Sigmoid colon (tissue), 4 donors: Measurements from ENCODE around the gene ATG2A.

Experiments
- EP300 ChIP-seq, 4 donors: sonication (generic); formaldehyde crosslinking; IDR thresholded peaks; one replicate each; pipeline ENCODE4 v1.6.1; 2017; ENCODE audit warnings: antibody characterized with exemption in 4 of 4
- POLR2A ChIP-seq, 2 donors: fragments of 450-650 bp; IDR thresholded peaks; one replicate each; pipeline ENCODE4 v1.6.1; 2016; ENCODE audit warnings: antibody characterized with exemption in 2 of 2, mild to moderate bottlenecking in 2 of 2, moderate library complexity in 2 of 2
- TF ChIP-seq, protein P1 (sequence below), 4 experiments: fragments of 450-650 bp in 3 of 4; fragments of 200-600 bp in 1 of 4; IDR thresholded peaks; one replicate each; pipeline ENCODE4 v1.5.1; 2016 to 2019; ENCODE audit warnings: antibody characterized with exemption in 4 of 4, mild to moderate bottlenecking in 3 of 4, moderate library complexity in 2 of 4

DNA sequence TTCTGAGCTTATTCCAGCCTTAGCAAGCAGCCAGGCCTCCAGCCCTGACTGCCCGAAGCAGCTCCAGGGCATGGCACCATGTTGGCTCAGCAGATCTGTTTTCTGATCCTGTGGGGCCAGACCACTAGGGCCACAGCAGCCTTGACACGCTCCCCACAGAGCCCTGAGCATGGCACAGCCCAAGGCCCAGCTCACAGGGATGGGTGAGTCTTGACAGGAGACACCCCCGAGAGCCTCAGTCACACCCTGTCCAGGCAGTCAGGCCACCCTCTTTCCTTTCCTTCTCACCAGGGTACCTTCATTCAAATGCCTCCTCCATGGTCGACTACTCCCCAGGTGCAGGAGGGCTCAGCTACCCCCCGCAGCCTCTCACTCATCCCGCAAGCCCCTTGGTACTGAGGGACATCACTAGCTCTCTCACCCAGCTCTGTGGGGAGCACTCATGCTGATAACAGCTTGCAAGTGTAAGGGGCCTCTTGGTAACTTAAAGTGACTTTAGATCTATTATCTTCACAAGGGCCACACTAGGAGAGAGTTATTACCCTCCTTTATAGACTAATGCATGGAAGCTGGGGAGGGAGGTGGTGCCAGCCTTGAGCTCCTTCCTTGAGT lies 68.7 kb downstream of the ATG2A start:
- TF ChIP-seq POLR2A (IDR thresholded peaks at IDR 0.05) (no peak), EP300 (IDR thresholded peaks at IDR 0.05) (no peak)
- TF ChIP-seq, protein P1, sequence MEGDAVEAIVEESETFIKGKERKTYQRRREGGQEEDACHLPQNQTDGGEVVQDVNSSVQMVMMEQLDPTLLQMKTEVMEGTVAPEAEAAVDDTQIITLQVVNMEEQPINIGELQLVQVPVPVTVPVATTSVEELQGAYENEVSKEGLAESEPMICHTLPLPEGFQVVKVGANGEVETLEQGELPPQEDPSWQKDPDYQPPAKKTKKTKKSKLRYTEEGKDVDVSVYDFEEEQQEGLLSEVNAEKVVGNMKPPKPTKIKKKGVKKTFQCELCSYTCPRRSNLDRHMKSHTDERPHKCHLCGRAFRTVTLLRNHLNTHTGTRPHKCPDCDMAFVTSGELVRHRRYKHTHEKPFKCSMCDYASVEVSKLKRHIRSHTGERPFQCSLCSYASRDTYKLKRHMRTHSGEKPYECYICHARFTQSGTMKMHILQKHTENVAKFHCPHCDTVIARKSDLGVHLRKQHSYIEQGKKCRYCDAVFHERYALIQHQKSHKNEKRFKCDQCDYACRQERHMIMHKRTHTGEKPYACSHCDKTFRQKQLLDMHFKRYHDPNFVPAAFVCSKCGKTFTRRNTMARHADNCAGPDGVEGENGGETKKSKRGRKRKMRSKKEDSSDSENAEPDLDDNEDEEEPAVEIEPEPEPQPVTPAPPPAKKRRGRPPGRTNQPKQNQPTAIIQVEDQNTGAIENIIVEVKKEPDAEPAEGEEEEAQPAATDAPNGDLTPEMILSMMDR (IDR thresholded peaks at IDR 0.05) = no peak
